GM23338 (cell line): Measurements from ENCODE around the gene TMEM117. TPM values are rescaled to one million over a fixed set of nuclear protein-coding genes. Genes with fewer than 3 reads are reported as not detected.

Source experiments
- CREB1 ChIP-seq: fragments of 250-450 bp; sonication (Bioruptor Pico); IDR thresholded peaks from 2 replicates; pipeline ENCODE4 v1.5.0; 2020; ENCODE audit warnings: low read depth, mild to moderate bottlenecking, moderate library complexity
- REST ChIP-seq: IDR thresholded peaks from one replicate; pipeline ENCODE4 v1.6.1; 2018; ENCODE audit warnings: antibody characterized with exemption; ENCODE audit not compliant: unreplicated experiment
- ZNF114 ChIP-seq: fragments of 250-450 bp; sonication (Bioruptor Pico); IDR thresholded peaks from 2 replicates; pipeline ENCODE4 v1.5.0; 2020; ENCODE audit warnings: mild to moderate bottlenecking, moderate library complexity
- polyA plus RNA-seq: library from polyadenylated mRNA; unstranded; fragments of >200 nt; fragmentation: Nextera tagmentation; extraction: Ambion mirVana; gene quantifications from 2 replicates; pipeline ENCODE4 v1.2.1, GENCODE V29; 2016
- total RNA-seq: library from RNA; depleted of rRNA; stranded (reverse); fragments of >200 nt; shearing (Covaris generic); gene quantifications from 2 replicates; pipeline ENCODE4 v1.2.3, GENCODE V29; 2014
- TF ChIP-seq, protein P1 (sequence below): fragments of 250-450 bp; sonication (Bioruptor Pico); IDR thresholded peaks from 2 replicates; pipeline ENCODE4 v1.5.0; 2020; ENCODE audit warnings: mild to moderate bottlenecking, moderate library complexity
- TF ChIP-seq, protein P2 (sequence below): IDR thresholded peaks from 2 replicates; pipeline ENCODE4 v1.6.1; 2016; ENCODE audit warnings: antibody characterized with exemption

TMEM117 gene
- total and polyA plus RNA-seq, 2 experiments from 2014 or later: 0.94 to 1.6 TPM

DNA sequence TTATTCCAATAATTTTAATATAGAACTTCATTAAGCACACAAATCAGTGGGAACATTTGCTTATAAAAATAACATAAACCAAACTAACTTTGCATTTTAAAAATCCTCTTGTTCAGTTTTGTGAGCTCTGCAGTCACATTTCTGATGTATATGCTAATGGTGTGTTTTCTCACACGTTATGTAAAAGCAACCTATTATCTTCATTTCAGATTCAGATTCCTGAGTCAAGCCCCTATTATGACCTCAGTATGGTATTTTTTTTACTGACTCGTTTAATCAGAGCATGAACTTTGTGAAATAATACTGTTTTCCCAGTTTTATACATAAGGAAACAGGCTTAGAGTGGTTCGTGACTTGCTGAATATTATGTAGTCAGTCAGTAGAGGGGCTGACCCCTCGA lies 394.0 kb downstream of the TMEM117 start (continued):
- TF ChIP-seq, protein P1, sequence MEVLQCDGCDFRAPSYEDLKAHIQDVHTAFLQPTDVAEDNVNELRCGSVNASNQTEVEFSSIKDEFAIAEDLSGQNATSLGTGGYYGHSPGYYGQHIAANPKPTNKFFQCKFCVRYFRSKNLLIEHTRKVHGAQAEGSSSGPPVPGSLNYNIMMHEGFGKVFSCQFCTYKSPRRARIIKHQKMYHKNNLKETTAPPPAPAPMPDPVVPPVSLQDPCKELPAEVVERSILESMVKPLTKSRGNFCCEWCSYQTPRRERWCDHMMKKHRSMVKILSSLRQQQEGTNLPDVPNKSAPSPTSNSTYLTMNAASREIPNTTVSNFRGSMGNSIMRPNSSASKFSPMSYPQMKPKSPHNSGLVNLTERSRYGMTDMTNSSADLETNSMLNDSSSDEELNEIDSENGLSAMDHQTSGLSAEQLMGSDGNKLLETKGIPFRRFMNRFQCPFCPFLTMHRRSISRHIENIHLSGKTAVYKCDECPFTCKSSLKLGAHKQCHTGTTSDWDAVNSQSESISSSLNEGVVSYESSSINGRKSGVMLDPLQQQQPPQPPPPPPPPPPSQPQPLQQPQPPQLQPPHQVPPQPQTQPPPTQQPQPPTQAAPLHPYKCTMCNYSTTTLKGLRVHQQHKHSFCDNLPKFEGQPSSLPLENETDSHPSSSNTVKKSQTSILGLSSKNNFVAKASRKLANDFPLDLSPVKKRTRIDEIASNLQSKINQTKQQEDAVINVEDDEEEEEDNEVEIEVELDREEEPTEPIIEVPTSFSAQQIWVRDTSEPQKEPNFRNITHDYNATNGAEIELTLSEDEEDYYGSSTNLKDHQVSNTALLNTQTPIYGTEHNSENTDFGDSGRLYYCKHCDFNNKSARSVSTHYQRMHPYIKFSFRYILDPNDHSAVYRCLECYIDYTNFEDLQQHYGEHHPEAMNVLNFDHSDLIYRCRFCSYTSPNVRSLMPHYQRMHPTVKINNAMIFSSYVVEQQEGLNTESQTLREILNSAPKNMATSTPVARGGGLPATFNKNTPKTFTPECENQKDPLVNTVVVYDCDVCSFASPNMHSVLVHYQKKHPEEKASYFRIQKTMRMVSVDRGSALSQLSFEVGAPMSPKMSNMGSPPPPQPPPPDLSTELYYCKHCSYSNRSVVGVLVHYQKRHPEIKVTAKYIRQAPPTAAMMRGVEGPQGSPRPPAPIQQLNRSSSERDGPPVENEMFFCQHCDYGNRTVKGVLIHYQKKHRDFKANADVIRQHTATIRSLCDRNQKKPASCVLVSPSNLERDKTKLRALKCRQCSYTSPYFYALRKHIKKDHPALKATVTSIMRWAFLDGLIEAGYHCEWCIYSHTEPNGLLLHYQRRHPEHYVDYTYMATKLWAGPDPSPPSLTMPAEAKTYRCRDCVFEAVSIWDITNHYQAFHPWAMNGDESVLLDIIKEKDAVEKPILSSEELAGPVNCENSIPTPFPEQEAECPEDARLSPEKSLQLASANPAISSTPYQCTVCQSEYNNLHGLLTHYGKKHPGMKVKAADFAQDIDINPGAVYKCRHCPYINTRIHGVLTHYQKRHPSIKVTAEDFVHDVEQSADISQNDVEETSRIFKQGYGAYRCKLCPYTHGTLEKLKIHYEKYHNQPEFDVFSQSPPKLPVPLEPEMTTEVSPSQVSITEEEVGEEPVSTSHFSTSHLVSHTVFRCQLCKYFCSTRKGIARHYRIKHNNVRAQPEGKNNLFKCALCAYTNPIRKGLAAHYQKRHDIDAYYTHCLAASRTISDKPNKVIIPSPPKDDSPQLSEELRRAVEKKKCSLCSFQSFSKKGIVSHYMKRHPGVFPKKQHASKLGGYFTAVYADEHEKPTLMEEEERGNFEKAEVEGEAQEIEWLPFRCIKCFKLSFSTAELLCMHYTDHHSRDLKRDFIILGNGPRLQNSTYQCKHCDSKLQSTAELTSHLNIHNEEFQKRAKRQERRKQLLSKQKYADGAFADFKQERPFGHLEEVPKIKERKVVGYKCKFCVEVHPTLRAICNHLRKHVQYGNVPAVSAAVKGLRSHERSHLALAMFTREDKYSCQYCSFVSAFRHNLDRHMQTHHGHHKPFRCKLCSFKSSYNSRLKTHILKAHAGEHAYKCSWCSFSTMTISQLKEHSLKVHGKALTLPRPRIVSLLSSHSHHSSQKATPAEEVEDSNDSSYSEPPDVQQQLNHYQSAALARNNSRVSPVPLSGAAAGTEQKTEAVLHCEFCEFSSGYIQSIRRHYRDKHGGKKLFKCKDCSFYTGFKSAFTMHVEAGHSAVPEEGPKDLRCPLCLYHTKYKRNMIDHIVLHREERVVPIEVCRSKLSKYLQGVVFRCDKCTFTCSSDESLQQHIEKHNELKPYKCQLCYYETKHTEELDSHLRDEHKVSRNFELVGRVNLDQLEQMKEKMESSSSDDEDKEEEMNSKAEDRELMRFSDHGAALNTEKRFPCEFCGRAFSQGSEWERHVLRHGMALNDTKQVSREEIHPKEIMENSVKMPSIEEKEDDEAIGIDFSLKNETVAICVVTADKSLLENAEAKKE (CRISPR knock-in tag): no peak
- TF ChIP-seq ZNF114 (no peak), REST (no peak), CREB1 (CRISPR knock-in tag) (no peak)
- TF ChIP-seq, protein P2, sequence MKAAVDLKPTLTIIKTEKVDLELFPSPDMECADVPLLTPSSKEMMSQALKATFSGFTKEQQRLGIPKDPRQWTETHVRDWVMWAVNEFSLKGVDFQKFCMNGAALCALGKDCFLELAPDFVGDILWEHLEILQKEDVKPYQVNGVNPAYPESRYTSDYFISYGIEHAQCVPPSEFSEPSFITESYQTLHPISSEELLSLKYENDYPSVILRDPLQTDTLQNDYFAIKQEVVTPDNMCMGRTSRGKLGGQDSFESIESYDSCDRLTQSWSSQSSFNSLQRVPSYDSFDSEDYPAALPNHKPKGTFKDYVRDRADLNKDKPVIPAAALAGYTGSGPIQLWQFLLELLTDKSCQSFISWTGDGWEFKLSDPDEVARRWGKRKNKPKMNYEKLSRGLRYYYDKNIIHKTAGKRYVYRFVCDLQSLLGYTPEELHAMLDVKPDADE: no peak
